ENCODE data around the gene MACIR. TPM values are rescaled to one million over a fixed set of nuclear protein-coding genes. Genes with fewer than 3 reads are reported as not detected.

The MACIR gene
- total RNA-seq, 1 donor from 2014 or later = 10.8 TPM

DNA sequence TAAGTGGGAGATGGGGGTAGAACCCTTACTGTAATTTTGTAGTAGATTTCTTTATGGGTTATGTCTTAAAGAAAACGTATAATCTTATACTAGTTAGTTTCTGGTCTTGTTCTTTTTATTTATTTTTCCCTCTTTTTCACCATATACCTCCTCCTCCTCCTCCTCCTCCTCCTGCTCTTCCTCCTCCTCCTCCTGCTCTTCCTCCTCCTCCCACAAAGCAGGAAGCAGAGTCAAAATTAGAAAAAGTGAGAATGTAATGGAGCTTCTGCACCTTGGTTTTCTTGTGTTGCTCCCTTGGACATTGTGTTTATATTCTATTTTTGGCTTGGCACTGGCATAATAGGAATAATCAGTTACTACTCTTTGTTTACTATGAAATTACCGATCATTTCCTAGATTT lies 4.5 kb downstream of the MACIR start:
- no peak for DNase-seq (ENCODE audit: low spot score, unreplicated experiment)
- Mint-ChIP-seq H3K27ac (no peak overlapping the region), H3K4me1 (ENCODE audit: low read depth) (peaks cover 40% of the 10 kb centered on the region), H3K4me3 (ENCODE audit: low read depth) (no peak overlapping the region), H3K9me3 (ENCODE audit: low read depth) (no peaks in the 10 kb centered on the region), H3K36me3 (ENCODE audit: insufficient read depth) (no peaks in the 10 kb centered on the region), H3K27me3 (no peaks in the 10 kb centered on the region)
- TF ChIP-seq, protein P1, sequence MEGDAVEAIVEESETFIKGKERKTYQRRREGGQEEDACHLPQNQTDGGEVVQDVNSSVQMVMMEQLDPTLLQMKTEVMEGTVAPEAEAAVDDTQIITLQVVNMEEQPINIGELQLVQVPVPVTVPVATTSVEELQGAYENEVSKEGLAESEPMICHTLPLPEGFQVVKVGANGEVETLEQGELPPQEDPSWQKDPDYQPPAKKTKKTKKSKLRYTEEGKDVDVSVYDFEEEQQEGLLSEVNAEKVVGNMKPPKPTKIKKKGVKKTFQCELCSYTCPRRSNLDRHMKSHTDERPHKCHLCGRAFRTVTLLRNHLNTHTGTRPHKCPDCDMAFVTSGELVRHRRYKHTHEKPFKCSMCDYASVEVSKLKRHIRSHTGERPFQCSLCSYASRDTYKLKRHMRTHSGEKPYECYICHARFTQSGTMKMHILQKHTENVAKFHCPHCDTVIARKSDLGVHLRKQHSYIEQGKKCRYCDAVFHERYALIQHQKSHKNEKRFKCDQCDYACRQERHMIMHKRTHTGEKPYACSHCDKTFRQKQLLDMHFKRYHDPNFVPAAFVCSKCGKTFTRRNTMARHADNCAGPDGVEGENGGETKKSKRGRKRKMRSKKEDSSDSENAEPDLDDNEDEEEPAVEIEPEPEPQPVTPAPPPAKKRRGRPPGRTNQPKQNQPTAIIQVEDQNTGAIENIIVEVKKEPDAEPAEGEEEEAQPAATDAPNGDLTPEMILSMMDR (IDR thresholded peaks at IDR 0.05; ENCODE audit: unreplicated experiment) = no peak

DNA sequence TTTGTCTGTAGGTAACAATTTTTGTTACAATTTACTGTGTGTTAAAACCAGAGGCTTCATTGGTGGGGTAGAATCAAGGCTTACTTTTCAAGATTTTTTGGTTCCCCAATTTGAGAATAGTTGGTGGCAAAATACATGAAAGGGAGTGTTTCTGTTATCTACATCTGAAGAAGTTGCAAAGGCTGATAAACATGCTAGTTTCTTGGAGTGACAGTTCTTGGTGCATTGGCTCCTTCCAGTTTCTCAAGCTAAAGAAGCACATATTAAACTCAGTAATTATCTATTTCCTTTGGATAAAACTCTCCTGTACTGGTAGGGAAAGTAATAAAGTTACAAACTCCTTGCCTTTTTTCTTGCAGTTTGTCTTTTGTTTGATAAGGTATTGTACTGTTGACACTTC lies 5.9 kb downstream of the MACIR start:
- no peak overlapping the region for H3K4me3 Mint-ChIP-seq (ENCODE audit: low read depth)
- H3K4me1 Mint-ChIP-seq (ENCODE audit: low read depth) = peaks cover 38% of the 10 kb centered on the region
- no peaks in the 10 kb centered on the region for H3K36me3 Mint-ChIP-seq (ENCODE audit: insufficient read depth)
- TF ChIP-seq, protein P1 (IDR thresholded peaks at IDR 0.05; ENCODE audit: unreplicated experiment) = no peak
- H3K27me3 Mint-ChIP-seq = no peaks in the 10 kb centered on the region
- DNase-seq (ENCODE audit: low spot score, unreplicated experiment) = no peak
- no peak overlapping the region for H3K27ac Mint-ChIP-seq
- no peaks in the 10 kb centered on the region for H3K9me3 Mint-ChIP-seq (ENCODE audit: low read depth)

- Mint-ChIP-seq H3K27me3 (no peaks in the 10 kb centered on the region), H3K36me3 (ENCODE audit: insufficient read depth) (no peaks in the 10 kb centered on the region), H3K27ac (peak overlapping the region; percentile 29), H3K4me3 (ENCODE audit: low read depth) (no peak overlapping the region), H3K4me1 (ENCODE audit: low read depth) (peaks cover 14% of the 10 kb centered on the region), H3K9me3 (ENCODE audit: low read depth) (no peaks in the 10 kb centered on the region)
- DNase-seq (ENCODE audit: low spot score, unreplicated experiment) = no peak
- TF ChIP-seq, protein P1 (IDR thresholded peaks at IDR 0.05; ENCODE audit: unreplicated experiment) = no peak
Measured at GRCh38 chr5:103270581-103270980, 12.0 kb downstream of the MACIR start.

DNA sequence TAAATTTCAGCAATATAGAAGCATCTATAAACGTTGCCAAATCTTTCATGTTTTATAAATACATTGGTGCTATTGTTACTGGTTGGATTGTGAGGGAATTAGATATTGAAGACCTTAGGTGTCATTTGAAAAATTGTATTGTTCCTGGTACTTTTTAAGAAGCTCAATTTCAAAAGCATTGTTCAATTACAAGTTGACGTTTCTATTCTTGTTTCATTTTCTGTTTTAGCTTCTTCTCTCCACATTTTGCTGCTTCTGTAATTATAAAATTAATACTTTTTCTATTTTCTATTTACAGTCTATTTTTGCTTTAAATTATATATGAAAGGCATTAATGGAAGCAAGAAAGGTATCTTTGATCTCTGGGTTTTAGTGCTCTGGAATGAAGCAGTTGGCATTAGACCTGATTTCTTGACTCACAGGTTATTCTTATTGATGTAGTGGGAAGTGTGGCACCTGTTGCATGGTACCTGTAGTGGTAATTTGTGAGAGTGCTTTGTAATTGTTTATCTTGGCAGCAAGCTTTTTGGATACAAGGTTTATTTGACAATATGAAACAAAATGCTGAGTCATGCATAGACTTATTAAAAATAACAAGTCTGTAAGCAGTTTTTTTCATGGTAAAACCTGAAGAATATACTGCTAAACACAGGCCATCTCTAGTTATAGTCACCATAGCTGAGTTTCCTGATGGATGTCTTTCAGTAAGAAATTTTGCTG lies 13.2 kb downstream of the MACIR start:
- Mint-ChIP-seq H3K36me3 (ENCODE audit: insufficient read depth) (peaks cover 7% of the 10 kb centered on the region), H3K27ac (no peak overlapping the region), H3K27me3 (no peaks in the 10 kb centered on the region), H3K4me3 (ENCODE audit: low read depth) (no peak overlapping the region), H3K9me3 (ENCODE audit: low read depth) (no peaks in the 10 kb centered on the region), H3K4me1 (ENCODE audit: low read depth) (peaks cover 14% of the 10 kb centered on the region)
- TF ChIP-seq, protein P1 (IDR thresholded peaks at IDR 0.05; ENCODE audit: unreplicated experiment) = no peak
- DNase-seq (ENCODE audit: low spot score, unreplicated experiment) = no peak

DNA sequence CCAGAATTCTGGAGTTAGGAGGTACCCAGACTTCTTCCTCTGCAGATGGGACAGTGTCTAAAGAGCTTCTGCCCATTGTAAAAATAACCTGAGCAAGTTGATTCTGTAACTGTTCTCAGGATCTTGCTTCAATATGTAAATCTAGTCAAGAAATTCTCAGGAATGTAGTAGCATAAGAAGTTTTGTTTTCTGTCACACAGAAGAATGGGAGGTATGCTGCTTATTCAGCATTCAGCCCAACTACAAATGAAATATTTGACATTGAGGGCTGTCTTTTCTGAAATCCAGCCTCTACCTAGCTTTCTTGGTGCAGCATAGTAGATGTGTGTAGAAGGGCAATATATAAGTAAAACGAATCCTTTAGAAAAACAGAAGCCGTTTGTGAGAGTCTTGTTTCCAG lies 13.8 kb downstream of the MACIR start:
- no peak for DNase-seq (ENCODE audit: low spot score, unreplicated experiment)
- peaks cover 14% of the 10 kb centered on the region for H3K4me1 Mint-ChIP-seq (ENCODE audit: low read depth)
- TF ChIP-seq, protein P1 (IDR thresholded peaks at IDR 0.05; ENCODE audit: unreplicated experiment) = no peak
- H3K27me3 Mint-ChIP-seq = no peaks in the 10 kb centered on the region
- H3K4me3 Mint-ChIP-seq (ENCODE audit: low read depth) = no peak overlapping the region
- peaks cover 7% of the 10 kb centered on the region for H3K36me3 Mint-ChIP-seq (ENCODE audit: insufficient read depth)
- no peaks in the 10 kb centered on the region for H3K9me3 Mint-ChIP-seq (ENCODE audit: low read depth)
- no peak overlapping the region for H3K27ac Mint-ChIP-seq

All from progenitor cell of endocrine pancreas (in vitro differentiated cells).